Measurements from ENCODE around the gene TMEM14A. TPM values are rescaled to one million over a fixed set of nuclear protein-coding genes. Genes with fewer than 3 reads are reported as not detected.

TMEM14A gene
- total and polyA plus RNA-seq, 2 of the 8 experiments (the other 6 are each of a cell fraction or from before 2014, with no cell fraction given) = 11.1 to 11.2 TPM

DNA sequence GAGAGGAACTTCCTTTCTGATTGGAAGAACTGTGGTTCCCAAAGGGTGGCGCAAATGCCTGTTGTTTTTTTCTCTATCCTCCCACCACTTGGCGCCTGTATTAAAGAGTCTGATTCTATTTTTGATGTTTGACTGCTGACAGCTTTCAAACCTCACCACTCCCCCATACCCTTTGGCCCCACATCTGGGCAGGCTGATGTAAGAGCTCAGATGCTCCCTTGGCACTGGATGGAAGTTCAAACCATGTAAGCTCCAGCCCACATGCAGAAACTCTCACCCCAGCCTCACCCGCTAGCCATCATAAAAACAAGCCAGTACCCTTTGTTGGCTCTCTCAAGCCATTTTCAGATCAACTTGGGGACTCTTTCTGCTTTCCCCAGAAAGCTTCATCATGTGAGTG, 20.0 kb upstream of the TMEM14A start:
- Histone ChIP-seq H3K56ac (replicated peaks; ENCODE audit: insufficient read length, low read depth, low read length) (no peak overlapping the region), H4K5ac (ENCODE audit: insufficient read length, low read depth, low read length) (no peak overlapping the region), H3K9me3 (ENCODE audit: insufficient read depth in 2 of 2, low read depth in 1 of 2, low read length in 1 of 2) (peaks cover 0 to 3% of the 10 kb centered on the region in 2 experiments; a peak in 1 of 4 replicates), H4K20me1 (replicated peaks in 1 of 2; ENCODE audit: control insufficient read depth in 1 of 2, insufficient read depth in 2 of 2, low read length in 2 of 2) (no peaks in the 10 kb centered on the region), H4K8ac (ENCODE audit: extremely low read depth, insufficient read depth, low read length) (no peak overlapping the region), H3K4me2 (ENCODE audit: insufficient read depth in 1 of 2, low read depth in 2 of 2, low read length in 2 of 2) (no peak overlapping the region), H2BK20ac (ENCODE audit: low read length) (no peak overlapping the region), H2BK12ac (ENCODE audit: low read depth, low read length) (no peak overlapping the region), H3K18ac (ENCODE audit: extremely low read depth, low read length) (no peak overlapping the region), H2BK120ac (replicated peaks; ENCODE audit: low read depth, low read length) (no peak overlapping the region), H3K4ac (replicated peaks; ENCODE audit: insufficient read length, low read depth, low read length) (no peak overlapping the region), H3K27me3 (replicated peaks in 1 of 4; ENCODE audit: control insufficient read depth in 3 of 4, extremely low read depth in 1 of 4, insufficient read depth in 3 of 4, low read length in 3 of 4) (no peaks in the 10 kb centered on the region), H3K79me2 (ENCODE audit: control insufficient read depth in 1 of 2, insufficient read depth in 2 of 2, low read length in 2 of 2) (no peaks in the 10 kb centered on the region), H3K79me1 (ENCODE audit: low read depth, low read length) (no peaks in the 10 kb centered on the region), H3K4me3 (ENCODE audit: extremely low read depth in 1 of 4, insufficient read depth in 2 of 4, low read depth in 3 of 4, low read length in 4 of 4) (no peak overlapping the region), H3K36me3 (ENCODE audit: control insufficient read depth in 2 of 4, insufficient read depth in 4 of 4, low read length in 3 of 4) (no peaks in the 10 kb centered on the region), H4K91ac (replicated peaks; ENCODE audit: insufficient read length, low read length) (no peak overlapping the region), H3K4me1 (replicated peaks in 1 of 4; ENCODE audit: control insufficient read depth in 3 of 4, insufficient read depth in 4 of 4, low read length in 3 of 4) (peaks cover 0 to 3% (median 0%) of the 10 kb centered on the region in 4 experiments; a peak in 1 of 7 replicates), H2BK15ac (ENCODE audit: low read length) (no peak overlapping the region), H3K9ac (replicated peaks in 1 of 4; ENCODE audit: extremely low read depth in 1 of 4, low read depth in 3 of 4, low read length in 3 of 4) (no peak overlapping the region), H3K27ac (ENCODE audit: low read depth, low read length) (no peak overlapping the region), H3K23ac (ENCODE audit: insufficient read length) (no peak overlapping the region), H3K14ac (ENCODE audit: insufficient read length) (no peak overlapping the region), H2BK5ac (ENCODE audit: low read depth, low read length) (no peak overlapping the region), H2AK5ac (ENCODE audit: low read depth, low read length) (no peak overlapping the region), H2AFZ (ENCODE audit: low read length) (no peak overlapping the region), H3K23me2 (ENCODE audit: low read depth, low read length) (no peaks in the 10 kb centered on the region)
- TF ChIP-seq KDM4A (IDR thresholded peaks at IDR 0.05; ENCODE audit: low read depth, low read length, severe bottlenecking) = no peak
- no peak for TF ChIP-seq BCL11A (IDR thresholded peaks at IDR 0.05; ENCODE audit: low read depth in 2 of 2, low read length in 2 of 2)
- TF ChIP-seq RAD21 (IDR thresholded peaks at IDR 0.05 in 1 of 2, conservative IDR thresholded peaks at IDR 0.05 in 1 of 2; ENCODE audit: low read depth in 2 of 2, low read length in 2 of 2) = no peak
- TF ChIP-seq CREB1 (IDR thresholded peaks at IDR 0.05) = no peak
- no peak for TF ChIP-seq POU5F1 (IDR thresholded peaks at IDR 0.05; ENCODE audit: low read depth, low read length)
- no peak for TF ChIP-seq HDAC2 (IDR thresholded peaks at IDR 0.05; ENCODE audit: borderline replicate concordance in 1 of 2, low read depth in 2 of 2, low read length in 2 of 2)
- TF ChIP-seq JUN (IDR thresholded peaks at IDR 0.05; ENCODE audit: low read depth, low read length) = no peak
- TF ChIP-seq SIN3A (conservative IDR thresholded peaks at IDR 0.05 in 1 of 2, IDR thresholded peaks at IDR 0.05 in 1 of 2; ENCODE audit: low read depth in 1 of 2, low read length in 2 of 2) = no peak
- TF ChIP-seq, protein P1, sequence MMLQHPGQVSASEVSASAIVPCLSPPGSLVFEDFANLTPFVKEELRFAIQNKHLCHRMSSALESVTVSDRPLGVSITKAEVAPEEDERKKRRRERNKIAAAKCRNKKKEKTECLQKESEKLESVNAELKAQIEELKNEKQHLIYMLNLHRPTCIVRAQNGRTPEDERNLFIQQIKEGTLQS (IDR thresholded peaks at IDR 0.05; ENCODE audit: insufficient read depth, low read depth, low read length) = no peak
- TF ChIP-seq EZH2 (IDR thresholded peaks at IDR 0.05; ENCODE audit: low read depth, low read length, severe bottlenecking) = no peak
- no peak for TF ChIP-seq NRF1 (IDR thresholded peaks at IDR 0.05; ENCODE audit: low read depth, low read length)
- TF ChIP-seq ASH2L (IDR thresholded peaks at IDR 0.05; ENCODE audit: low read length) = no peak
- ChIA-PET CTCF (ENCODE audit: partially characterized antibody) (interaction anchor here (0.7 to 6.0 kb wide), 27 partner anchors 9 to 365 kb away, joined by 3 to 80 read pairs (median 6); no protein-coding TSS in a partner anchor), POLR2A (ENCODE audit: partially characterized antibody) (interaction anchor here (1.1 kb wide), 1 partner anchor 14 kb away, joined by 4 read pairs; no protein-coding TSS in a partner anchor)
- FAIRE-seq (no peak), DNase-seq (ENCODE audit: low read depth in 1 of 2, low spot score in 2 of 2) (no peak)
- 96% methylated on average over 3 of the region's 3 CpGs; no CpG with 5 or more reads in 1 of the 2 experiments for WGBS, 2 experiments (ENCODE audit: extremely low coverage in 1 of 2, insufficient coverage in 1 of 2, insufficient read length in 1 of 2, insufficient replicate concordance in 2 of 2, low coverage in 1 of 2, low lambda C conversion rate in 2 of 2, missing lambda C conversion rate in 1 of 2)
